OCI-LY7 (cell line): ENCODE data around the gene FAN1. TPM values are rescaled to one million over a fixed set of nuclear protein-coding genes. Genes with fewer than 3 reads are reported as not detected.

Experiments used
- BruUV-seq: library from RNA; stranded (reverse); fragments of 400-500 nt; replicated peaks from 2 replicates; lab custom pipeline; 2021; lab: Mats Ljungman, UMichigan
- CTCF ChIA-PET: fragments of 300-600 bp; sonication (Branson Sonifier 250); formaldehyde crosslinking; loops from one replicate; lab custom pipeline; 2022; ENCODE audit warnings: antibody characterized with exemption; ENCODE audit not compliant: unreplicated experiment; lab: Charles Lee
- POLR2A ChIA-PET: fragments of 300-600 bp; sonication (Branson Sonifier 250); formaldehyde crosslinking; loops from one replicate; lab custom pipeline; 2022; ENCODE audit warnings: antibody characterized with exemption; lab: Charles Lee
- DNase-seq: peaks from one replicate; pipeline ENCODE4 v3.0.0-alpha.2; 2015; ENCODE audit warnings: low spot score
- H2AFZ ChIP-seq: fragments of 200-600 bp; sonication (generic), shearing (Covaris generic); 2 replicates; pipeline ENCODE4 v1.6.1; 2014; ENCODE audit warnings: mild to moderate bottlenecking, antibody characterized with exemption, low read length, moderate library complexity
- H3K27ac ChIP-seq: fragments of 200-600 bp; sonication (generic); 2 replicates; pipeline ENCODE4 v1.5.1; 2014; ENCODE audit warnings: mixed run types, low read depth, mild to moderate bottlenecking, moderate library complexity, low read length, inconsistent platforms; ENCODE audit not compliant: poor library complexity, severe bottlenecking
- H3K36me3 ChIP-seq: fragments of 200-600 bp; sonication (generic); 2 replicates; pipeline ENCODE4 v1.6.1; 2014; ENCODE audit warnings: mild to moderate bottlenecking, antibody characterized with exemption, low read length, moderate library complexity, mixed read lengths; ENCODE audit not compliant: insufficient read depth
- H3K4me1 ChIP-seq: fragments of 200-600 bp; sonication (generic); 2 replicates; pipeline ENCODE4 v1.5.1; 2014; ENCODE audit warnings: mild to moderate bottlenecking, low read length; ENCODE audit not compliant: insufficient read depth, poor library complexity, severe bottlenecking
- H3K4me2 ChIP-seq: fragments of 200-600 bp; sonication (generic); 2 replicates; pipeline ENCODE4 v1.6.1; 2014; ENCODE audit warnings: mild to moderate bottlenecking, low read length
- H3K4me3 ChIP-seq: fragments of 200-600 bp; sonication (generic); 2 replicates; pipeline ENCODE4 v1.5.1; 2014; ENCODE audit warnings: mild to moderate bottlenecking, low read depth, low read length; ENCODE audit not compliant: poor library complexity, severe bottlenecking
- H3K79me2 ChIP-seq: fragments of 200-600 bp; sonication (generic); 2 replicates; pipeline ENCODE4 v1.6.1; 2016; ENCODE audit warnings: low read depth, mild to moderate bottlenecking, low read length, moderate library complexity, mixed read lengths; ENCODE audit not compliant: insufficient read depth
- H3K9me2 ChIP-seq: fragments of 200-600 bp; sonication (generic); 2 replicates; pipeline ENCODE4 v1.6.1; 2016; ENCODE audit warnings: mild to moderate bottlenecking, low read length, mixed read lengths; ENCODE audit not compliant: insufficient read depth
- H3K9me3 ChIP-seq: fragments of 200-600 bp; sonication (generic); 2 replicates; pipeline ENCODE4 v1.6.1; 2014; ENCODE audit warnings: mild to moderate bottlenecking, mixed run types, low read length, mixed read lengths
- H4K20me1 ChIP-seq: fragments of 200-600 bp; sonication (generic); 2 replicates; pipeline ENCODE4 v1.6.1; 2014; ENCODE audit warnings: mild to moderate bottlenecking, antibody characterized with exemption, low read length, moderate library complexity, mixed read lengths; ENCODE audit not compliant: insufficient read depth
- CTCF ChIP-seq: fragments of 200-600 bp; sonication (generic); conservative IDR thresholded peaks from 2 replicates; pipeline ENCODE4 v1.5.1; 2014; ENCODE audit warnings: mild to moderate bottlenecking, antibody characterized with exemption, low read length, moderate library complexity, mixed read lengths
- EZH2phosphoT487 ChIP-seq: fragments of 200-600 bp; sonication (generic); IDR thresholded peaks from 2 replicates; pipeline ENCODE4 v1.6.1; 2018; ENCODE audit warnings: low read depth, borderline replicate concordance, mild to moderate bottlenecking, mixed run types, antibody characterized with exemption, low read length, moderate library complexity, mixed read lengths
- intact Hi-C: fragments of 100-400 bp; cut with micrococcal nuclease; formaldehyde crosslinking; loops from one replicate; pipeline ENCODE4 v1.10.0; 2022; ENCODE audit not compliant: unreplicated experiment
- total RNA-seq, 2 experiments: library from RNA; depleted of rRNA in 1 of 2; stranded (reverse); fragments of >200 nt in 1 of 2; shearing (Covaris generic) in 1 of 2; gene quantifications; 2 replicates each; pipeline ENCODE4 v1.2.3, GENCODE V29; 2014 to 2022

The FAN1 gene
- total RNA-seq, 2 experiments from 2014 or later: 14.7 to 16.4 TPM

GRCh38 chr15:30953731-30954378 lies 50.1 kb downstream of the FAN1 start:
- intact Hi-C loops: no loop called here
- Histone ChIP-seq H2AFZ (no peak overlapping the region), H3K9me2 (no peaks in the 10 kb centered on the region), H3K4me1 (no peaks in the 10 kb centered on the region), H3K9me3 (no peaks in the 10 kb centered on the region), H4K20me1 (no peaks in the 10 kb centered on the region), H3K27ac (no peak overlapping the region), H3K4me3 (no peak overlapping the region), H3K4me2 (no peak overlapping the region), H3K36me3 (peaks cover 64% of the 10 kb centered on the region), H3K79me2 (no peaks in the 10 kb centered on the region)
- CTCF ChIA-PET: no interaction called here
- no peak for DNase-seq
- TF ChIP-seq CTCF (no peak), EZH2phosphoT487 (no peak)
- no TSS peak for BruUV-seq
- POLR2A ChIA-PET: interaction anchor here (0.5 to 1.9 kb wide), 3 partner anchors 14 to 23 kb away, joined by 3 to 6 read pairs (median 3); no protein-coding TSS in a partner anchor

GRCh38 chr15:30954674-30955073 lies 51.0 kb downstream of the FAN1 start:
- H2AFZ ChIP-seq: no peak overlapping the region
- DNase-seq: no peak
- H3K4me3 ChIP-seq: no peak overlapping the region
- TF ChIP-seq EZH2phosphoT487 (no peak), CTCF (no peak)
- no peaks in the 10 kb centered on the region for H3K9me3 ChIP-seq
- no peak overlapping the region for H3K27ac ChIP-seq
- ChIA-PET CTCF (no interaction called here), POLR2A (no interaction called here)
- BruUV-seq: no TSS peak
- peaks cover 58% of the 10 kb centered on the region for H3K36me3 ChIP-seq
- no peaks in the 10 kb centered on the region for H3K79me2 ChIP-seq
- H3K4me1 ChIP-seq: no peaks in the 10 kb centered on the region
- no peaks in the 10 kb centered on the region for H3K9me2 ChIP-seq
- no peaks in the 10 kb centered on the region for H4K20me1 ChIP-seq
- intact Hi-C loops: no loop called here
- H3K4me2 ChIP-seq: no peak overlapping the region
